ENCODE data around the gene OXT.
"Not testable (repeated sequence)": the region's sequence is repeated elsewhere in the genome, so short reads cannot be mapped to it uniquely, and the experiment has no call there.

OXT gene

DNA sequence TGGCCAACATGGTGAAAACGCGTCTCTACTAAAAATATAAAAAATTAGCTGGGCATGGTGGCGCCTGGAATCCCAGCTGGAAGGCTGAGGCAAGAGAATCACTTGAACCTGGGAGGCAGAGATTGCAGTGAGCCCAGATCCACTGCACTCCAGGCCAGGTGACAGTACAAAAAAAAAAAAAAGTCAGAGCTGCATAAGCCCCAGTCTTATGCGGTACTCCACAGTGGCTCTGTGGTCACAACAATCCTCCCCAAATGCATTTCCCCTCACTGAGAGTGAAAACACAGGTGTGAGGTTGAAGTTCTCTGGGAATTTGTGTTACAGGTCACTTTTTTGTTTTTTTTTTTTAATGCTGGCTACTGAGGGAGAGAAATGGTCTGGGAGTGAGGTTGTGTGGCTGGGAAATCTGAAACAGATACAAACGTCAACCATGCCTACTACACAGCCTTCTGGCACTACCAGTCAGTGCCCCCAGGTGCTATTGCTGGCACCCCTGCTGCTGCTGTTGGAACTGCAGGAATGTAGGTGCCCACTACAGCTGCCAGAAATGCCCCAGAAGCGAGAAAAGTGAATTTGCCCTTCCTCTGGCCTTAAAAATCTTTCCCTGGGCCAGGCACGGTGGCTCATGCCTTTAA, 19.9 kb upstream of the OXT start:
- ATAC-seq: no peak

DNA sequence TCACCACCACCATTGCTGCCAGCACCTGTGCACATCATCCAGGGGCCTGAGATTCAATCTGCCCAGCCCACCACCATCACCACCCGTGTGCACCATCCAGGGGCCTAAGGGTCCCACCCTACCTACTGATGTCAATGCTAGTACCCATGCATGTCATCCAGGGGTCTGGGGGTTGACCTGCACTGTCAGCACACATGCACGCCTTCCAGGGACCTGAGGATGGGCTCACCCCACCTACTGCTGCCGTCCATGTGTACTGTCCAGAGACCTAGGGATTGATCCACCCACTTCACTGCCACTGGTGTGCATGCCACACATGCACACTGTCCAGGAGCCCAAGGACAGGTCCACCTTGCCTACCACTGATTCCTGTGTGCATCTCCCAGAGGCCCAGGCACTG, 11.9 kb upstream of the OXT start:
- ATAC-seq: no peak

DNA sequence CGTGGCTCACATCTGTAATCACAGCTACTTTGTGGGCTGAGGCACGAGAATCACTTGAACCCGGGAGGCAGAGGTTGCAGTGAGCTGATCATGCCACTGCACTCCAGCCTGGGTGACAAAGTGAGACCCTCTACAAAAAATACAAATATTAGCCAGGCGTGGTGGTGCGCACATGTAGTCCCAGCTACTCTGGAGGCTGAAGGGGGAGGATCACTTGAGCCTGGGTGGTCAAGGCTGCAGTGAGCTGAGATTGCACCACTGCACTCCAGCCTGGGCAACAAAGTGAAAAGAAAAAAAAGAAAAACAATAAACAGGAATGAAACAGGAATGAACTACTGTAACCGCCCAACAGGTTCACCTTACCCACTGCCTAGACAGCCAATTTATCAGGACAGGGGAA, 7.3 kb upstream of the OXT start:
- ATAC-seq: not testable (repeated sequence)

DNA sequence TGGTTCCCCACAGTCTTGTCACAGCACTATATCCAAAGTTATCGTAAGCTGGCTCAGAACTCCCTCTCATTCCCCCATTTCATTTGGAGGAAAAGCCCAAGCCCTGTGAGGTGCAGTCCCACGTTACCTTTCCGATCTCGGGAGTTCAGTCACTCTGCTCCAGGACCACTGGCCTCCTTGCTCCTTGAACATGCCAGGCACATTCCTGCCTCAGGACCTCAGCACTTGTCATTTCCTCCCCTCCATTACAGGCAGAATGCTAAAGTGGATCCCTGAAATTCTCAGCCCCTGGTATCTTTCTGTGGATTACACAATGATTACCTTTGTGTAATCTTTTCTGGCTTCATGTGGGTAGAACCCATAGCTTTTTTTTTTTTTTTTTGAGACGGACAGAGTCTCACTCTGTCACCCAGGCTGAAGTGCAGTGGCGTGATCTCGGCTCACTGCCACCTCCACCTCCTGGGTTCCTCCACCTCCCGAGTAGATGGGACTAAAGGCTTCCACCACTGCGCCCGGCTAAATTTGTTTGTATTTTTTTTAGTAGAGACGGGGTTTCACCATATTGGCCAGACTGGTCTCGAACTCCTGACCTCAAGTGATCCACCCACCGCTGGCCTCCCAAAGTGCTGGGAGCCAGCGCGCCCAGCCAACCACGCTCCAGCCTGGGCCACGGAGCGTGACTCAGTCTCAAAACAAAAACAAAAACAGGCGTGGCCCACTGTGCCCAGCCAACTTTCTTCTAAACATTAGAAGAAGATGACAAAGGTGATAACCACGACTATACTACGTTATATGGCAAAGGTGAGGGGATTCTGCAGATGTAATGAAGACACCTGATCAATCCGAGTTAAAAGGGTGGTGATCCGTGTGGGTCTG, 4.0 kb upstream of the OXT start:
- no peak for ATAC-seq

DNA sequence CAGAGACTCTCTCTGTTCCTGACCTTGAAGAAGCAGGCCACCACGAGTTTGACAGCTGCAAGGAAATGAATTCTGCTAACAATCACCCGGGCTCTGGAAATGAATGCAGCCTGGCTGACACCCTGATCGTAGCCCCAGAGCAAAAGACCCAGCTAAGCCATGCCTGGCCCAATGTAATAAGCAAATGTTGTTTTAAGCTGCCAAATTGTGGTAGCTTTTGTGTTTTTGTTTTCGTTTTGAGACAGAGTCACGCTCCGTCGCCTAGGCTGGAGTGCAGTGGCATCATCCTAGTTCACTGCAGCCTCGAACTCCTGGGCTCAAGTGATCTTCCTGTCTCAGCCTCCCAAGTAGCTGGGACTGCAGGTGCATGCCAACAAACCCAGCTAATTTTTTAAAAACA, 3.3 kb upstream of the OXT start:
- ATAC-seq: no peak

DNA sequence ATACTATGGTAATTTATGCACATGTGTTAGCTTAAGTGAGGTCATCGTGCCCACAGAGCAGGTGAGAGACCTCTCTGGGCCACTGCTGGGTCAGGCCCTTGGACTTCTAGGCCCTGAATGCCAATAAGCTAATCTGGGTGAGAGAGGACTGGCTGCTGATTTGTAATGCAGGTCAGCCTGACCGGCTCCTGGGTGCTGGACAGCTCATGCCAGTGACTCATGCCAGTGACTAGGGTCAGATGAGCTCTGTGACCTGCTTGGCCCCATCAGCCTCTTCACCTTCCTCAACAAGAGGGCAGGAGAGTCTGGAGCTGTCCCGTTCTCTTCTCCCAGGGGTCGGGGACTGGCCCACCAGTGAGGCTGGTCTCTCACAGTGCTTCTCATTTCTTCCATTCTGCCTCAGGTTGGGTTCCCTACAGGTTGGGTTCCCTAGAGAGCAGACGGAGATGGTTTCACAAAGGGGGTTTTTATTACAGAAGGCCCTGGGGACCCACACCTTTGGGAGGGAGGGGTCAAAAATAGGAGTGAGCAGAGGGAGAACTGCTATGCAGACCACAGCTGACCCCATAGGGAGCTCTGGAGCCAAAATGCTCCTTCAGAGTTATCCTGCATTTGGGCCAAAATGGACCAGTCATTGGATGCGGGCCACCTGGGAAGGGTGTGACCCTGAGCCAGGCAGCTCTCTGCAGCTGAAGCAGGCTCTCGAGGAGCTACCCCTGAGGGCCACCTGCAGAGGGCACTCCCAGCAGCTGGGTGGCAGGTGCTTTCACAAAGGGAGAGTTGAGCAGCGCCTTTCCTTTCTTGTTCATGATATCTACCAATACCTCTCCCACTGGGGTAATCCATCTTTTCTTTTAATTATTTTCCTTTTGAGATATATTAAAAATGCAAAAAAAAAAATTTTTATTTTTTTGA, 2.2 kb upstream of the OXT start:
- no peak for ATAC-seq

DNA sequence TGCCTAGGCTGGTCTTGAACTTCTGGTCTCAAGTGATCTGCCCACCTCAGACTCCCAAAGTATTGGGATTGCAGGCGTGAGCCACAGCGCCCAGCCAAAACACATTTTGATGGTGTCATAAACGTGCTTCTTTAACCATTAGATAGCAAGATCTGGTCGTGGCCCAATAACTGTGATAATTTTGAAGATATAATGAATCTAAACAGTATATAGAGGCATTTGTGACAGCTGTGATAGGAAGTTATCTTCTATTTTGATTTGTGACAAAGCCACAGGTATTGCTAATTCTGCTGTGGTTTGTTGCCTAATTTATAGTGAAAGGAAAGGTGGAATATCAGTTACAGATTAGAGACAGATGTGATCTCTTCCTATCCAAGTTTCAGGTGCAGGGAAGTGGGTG, 695 bp upstream of the OXT start:
- ATAC-seq: no peak

DNA sequence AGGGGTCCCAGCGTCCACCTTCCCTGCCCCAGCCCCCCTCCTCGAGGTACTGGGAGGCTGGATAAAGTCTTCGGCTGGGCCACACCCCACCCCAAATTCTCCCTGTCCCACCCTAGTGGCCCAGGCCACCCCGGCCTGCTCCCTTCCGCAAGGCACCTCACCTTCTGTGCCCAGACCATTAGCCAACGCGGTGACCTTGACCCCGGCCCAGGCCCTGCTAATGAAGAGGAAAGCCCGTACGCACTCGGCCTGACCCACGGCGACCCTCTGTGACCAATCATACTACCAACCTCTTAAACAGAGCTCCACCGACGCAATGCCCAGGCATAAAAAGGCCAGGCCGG, 182 bp upstream of the OXT start:
- no peak for ATAC-seq

DNA sequence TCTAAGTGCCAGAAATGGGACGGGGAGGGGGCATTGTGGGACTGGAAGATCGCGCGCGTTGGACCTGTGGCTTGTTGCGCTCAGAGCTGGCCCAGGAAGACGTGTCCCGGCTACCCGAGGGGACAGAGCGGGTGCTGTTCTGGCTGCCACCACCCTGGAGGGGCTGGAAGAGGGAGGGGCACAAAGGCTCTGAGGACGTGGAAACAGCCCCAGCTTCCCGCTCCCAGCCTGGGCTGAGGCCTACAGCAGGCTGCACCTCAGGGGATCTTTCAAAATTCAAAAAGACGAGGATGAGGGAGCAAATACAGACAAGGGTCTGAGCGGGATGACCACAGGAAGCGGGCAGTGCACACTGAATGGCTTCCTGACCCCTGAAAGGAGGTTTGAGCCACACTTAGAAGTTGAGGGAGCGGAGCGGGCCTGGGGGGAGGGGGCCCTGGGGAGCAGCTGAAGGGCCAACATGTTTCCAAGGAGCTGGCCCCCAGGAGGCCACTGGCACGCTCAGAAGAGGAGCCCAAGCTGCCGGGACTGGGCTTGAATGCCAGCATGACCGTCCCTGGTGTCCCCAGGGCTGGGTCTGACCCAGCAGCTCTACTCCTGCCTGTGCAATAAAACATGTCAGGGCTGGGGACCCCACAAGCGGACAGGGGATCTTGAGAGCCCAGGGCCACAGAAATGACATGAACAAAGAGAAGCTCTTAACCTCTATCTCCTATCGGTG, 1.3 kb downstream of the OXT start:
- no peak for ATAC-seq

DNA sequence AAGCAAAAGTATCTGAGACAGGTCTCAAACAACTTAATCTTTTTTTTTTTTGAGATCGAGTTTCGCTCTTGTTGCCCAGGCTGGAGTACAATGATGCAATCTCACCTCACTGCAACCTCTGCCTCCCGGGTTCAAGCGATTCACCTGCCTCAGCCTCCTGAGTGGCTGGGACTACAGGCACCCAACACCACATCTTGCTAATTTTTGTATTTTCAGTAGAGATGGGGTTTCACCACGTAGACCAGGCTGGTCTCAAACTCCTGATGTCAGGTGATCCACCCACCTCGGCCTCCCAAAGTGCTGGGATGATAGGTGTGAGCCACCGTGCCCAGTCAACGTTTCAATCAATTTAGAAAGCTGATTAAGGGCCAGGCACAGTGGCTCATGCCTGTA, 1.8 kb downstream of the OXT start:
- ATAC-seq: not testable (repeated sequence)

DNA sequence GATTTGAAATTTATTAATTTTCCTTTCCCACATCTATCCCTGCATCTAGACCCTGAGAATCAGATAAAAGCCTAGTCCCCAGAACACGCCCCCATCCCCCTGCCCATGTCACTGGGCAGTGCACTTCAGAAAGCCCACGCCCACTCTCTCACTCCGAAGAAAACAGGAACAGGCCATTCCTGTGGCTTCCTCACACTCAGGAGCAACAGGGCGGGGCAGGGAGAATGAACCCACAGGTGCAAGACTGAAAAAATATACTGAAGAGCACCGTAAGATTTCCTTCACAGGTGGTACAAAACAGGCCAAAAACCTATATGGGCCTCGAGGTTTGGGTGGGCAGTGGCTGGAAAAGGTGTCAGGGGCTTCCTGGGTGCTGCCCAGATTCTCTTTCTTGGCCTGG, 3.4 kb downstream of the OXT start:
- no peak for ATAC-seq

DNA sequence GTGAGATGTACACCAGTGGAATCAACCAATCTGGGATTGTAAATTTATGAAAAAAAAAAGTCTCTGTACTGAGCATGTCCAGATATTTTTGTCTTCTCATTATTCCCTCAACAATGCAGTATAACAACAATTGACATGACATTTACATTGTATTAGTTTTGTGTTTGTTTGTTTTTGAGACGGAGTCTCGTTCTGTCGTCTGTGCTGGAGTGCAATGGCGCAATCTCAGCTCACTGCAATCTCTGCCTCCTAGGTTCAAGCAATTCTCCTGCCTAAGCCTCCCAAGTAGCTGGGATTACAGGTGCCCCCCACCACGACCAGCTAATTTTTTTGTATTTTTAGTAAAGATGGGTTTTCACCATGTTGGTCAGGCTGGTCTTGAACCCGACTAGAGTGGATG, 3.9 kb downstream of the OXT start:
- ATAC-seq: not testable (repeated sequence)

DNA sequence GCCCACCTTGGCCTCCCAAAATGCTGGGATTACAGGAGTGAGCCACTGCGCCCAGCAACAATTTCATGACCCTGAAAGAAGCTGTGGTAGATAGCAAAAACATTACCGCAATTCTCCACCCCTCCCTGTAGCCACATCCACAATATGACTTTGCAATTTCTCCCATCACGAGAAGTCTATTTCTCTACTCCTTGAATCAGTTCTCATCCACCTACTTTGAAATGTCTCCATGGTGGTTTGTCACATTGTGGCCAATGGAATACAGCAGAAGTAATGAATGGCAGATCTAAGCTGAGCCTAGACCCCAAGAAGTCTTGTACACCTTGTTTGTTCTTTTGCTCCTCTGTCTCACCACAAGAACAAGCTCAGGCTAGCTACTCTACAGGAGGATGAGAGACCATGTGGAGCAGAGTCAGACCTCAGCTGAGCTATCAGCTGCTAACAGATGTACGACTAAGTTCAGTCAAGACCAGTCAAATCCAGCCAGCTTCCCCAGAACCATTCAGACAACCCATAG, 6.3 kb downstream of the OXT start:
- no peak for ATAC-seq

DNA sequence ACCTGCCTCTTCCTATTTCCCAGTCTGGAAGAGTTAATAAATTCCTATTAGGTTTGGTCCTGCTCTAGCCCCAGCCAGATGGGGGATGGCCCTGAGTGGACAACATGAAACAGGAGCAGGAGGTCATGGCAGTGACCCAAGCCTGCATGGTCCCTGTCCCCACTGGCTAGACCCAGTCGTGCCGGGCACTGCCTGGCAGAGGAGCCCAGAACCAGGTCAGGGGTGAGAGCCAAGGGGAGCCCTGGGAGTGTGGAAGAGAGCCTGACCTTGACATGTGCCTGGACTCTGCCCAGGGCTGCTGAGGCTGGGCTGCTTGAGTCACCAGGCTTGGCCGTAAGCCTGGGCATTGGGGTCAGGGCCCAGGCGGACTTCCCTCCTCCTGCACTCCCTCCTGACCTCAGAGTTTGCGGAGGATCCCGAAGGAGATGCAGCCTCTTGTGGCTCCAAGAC, 9.5 kb downstream of the OXT start:
- ATAC-seq: no peak

DNA sequence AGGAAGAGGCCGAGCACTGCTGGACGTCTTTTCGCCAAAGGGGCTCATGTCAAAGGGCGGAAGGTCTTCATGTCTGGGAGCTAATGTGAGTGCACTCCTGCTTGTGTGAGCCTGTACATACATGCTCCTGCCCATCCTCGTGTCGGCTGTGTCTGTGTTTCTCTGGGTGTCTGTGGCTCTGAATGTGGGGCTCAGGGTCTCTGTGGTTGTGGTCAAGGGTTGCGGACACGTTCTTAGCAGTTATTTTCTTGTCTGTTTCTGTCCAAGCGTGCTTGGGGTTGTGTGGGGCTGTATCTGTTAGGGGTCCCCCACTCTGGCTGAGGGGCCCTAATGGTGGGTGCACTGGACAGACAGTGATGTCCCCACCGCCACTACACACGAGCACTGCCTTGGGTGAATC, 10.2 kb downstream of the OXT start:
- ATAC-seq: no peak

DNA sequence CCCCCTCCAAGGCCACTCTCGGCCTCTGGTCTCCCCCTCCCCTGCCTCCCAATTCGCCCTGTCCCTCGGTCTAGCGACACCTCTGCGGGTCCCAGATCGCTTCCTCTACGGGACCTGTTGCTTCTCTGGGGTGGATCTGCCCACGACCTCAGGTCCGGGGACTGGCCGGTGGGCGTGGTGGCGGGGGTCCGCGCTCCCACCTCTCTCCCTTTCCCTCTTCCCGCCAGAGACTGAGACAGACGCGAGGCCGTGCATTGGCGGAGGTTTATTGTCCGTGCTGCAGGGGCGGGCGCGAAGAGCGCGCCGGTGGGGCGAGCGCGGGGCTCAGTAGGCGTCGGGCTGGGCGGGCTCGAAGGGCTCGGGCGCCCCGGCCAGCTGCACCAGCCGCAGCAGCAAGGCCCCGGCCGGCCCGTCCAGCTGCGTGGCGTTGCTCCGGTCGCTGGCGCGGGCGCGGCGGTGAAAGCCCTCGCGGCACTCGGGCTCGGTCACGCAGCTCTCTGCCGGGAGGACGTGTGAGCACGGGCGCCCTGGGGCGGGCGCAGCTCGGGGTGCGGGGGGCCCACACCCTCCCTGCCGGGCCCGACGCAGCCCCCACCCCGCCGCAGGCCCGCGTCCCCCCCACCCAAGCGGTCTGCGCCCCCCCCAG, 11.0 kb downstream of the OXT start:
- ATAC-seq: peak; percentile 36 to 53

DNA sequence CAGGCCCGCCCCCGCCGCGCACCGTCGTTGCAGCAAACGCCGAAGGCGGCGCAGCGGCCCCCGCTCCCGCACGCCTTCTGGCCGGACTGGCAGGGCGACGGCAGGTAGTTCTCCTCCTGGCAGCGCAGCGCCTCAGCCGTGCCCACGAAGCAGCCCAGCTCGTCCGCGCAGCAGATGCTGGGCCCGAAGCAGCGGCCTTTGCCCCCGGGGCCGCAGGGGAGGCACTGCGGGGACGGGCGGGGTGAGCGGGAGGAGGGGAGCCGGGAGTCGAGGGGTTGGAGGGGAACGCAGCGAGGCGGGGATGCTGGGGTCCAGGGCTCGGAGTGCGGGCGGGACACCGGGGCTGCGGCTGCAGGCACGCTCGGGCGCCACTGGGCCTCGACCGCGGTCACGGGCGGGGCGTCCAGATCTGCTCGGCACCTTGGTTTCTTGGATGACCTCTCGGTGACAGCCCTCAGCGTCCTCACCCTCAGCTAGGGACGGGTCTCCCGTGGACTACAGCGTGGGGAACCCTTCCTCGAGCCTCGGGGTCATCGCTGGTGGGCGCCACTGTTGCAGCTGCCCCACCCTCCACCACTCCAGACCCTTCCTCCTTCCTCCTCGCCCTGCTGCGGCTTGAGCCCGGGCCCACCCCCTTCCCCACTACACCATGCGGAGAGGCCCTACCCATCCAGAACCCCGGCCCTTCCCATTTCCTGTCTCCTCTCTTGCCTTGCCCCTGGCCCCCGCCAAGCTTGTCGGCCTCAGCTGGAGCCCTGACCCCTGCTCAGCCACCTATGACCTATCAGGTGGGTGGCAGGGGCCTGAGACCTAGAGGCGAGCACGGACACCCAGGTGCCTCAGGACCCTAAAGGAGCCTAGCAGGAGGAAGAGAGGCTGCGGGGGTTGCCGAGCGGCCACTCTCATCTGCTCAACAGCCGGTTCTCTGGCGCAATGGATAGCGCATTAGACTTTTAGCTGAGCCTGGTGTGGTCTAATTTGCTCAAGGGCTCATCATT, 11.8 kb downstream of the OXT start:
- ATAC-seq: peak; percentile 18 to 42

DNA sequence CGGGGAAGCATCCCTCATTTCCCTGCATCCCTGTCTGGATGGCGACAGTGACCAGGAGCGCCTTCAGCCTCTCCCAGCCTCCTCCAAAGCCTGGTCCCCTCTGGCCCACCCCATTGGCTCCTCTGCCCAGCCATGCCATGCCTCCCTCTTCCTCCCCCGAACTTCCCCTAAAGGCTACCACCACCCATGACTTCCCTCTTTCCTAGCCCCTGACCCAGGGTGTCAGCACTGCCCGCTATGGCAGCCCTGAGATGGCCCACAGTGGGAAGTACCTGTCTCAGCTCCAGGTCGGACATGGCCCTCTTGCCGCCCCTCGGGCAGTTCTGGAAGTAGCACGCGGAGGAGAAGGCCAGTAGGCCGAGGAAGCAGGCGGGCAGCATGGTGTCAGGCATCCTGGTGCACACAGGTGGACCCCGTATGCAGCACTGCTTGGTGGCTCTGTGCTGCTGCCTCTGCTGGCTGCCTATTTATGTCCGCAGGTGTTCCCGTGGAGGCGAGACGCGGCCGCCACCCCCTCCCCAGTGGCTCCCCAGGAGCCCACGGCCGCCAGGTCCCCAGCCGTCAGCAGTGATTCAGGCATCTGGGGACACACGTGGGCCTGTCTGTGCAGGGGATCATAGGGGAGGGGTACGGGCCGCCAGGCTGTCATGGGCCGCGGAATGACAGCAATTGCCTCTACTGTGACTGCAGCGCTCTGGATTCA, 13.0 kb downstream of the OXT start, which contains the start of gene AVP:
AVP (minus strand) TSS at position 442 of the 703 bp plus-strand sequence; CDS start at position 392, 50 bp downstream.
- ATAC-seq: no peak

DNA sequence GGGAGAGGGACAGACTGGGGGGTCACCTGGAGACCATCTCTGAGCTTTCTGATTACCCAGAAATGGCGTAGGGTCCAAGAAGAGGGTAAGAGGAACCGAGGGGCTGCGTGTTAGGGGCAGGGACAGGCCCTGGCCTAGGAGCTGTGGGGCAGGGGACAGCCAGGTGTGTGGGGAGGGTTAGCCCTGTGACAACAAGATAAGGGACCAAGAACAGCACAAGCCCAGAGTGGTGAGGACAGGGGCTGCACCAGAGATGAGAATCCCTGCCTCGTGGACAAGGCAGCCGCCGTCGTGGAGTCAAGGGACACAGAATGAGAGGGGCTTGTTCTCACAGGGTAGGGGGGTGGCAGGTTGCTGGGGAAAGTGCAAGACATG, 13.6 kb downstream of the OXT start:
- no peak for ATAC-seq

DNA sequence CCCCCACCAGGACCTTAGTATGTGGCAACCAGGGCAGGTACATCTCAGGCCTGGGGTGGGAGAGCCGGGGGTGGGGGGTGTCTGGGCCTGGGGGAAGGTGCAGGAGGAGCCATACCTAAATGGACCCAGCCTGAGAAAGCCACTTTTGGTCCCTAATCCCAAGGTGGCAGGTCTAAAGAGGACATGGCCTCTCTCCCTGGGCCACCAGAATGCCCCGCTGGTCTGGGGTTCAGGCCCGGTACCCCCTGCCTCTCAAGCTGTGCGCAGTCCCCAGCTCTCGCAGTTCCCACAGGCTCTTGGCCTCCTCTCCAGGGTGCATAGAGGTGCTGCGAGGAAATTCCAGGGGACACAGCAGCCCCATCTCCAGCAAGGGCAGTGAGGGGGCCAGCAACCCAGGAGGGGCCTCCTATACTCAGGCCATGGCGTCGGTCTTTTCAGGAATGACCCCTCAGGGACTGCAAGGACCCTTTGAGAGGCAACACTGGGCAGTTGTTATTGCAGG, 14.2 kb downstream of the OXT start:
- no peak for ATAC-seq

Data from activated CD4-positive, CD25-positive, alpha-beta regulatory T cell treated with anti-CD3 and anti-CD28 coated beads, Interleukin-2, amount 50 U/mL, for 24 hours (primary cell).